Muscle of leg (tissue), 11 donors: ENCODE results near the gene RARA. TPM values are rescaled to one million over a fixed set of nuclear protein-coding genes. Genes with fewer than 3 reads are reported as not detected.

Experiments used
- DNase-seq: peaks from one replicate; pipeline ENCODE4 v3.0.0; 2013
- H3K27ac ChIP-seq: one replicate; pipeline ENCODE4 v1.5.1; 2013; ENCODE audit warnings: mild to moderate bottlenecking, low read length, control low read depth
- H3K27me3 ChIP-seq: one replicate; pipeline ENCODE4 v1.6.1; 2013; ENCODE audit warnings: low read length; ENCODE audit not compliant: control insufficient read depth, insufficient read depth
- H3K36me3 ChIP-seq: one replicate; pipeline ENCODE4 v1.6.1; 2013; ENCODE audit warnings: low read length; ENCODE audit not compliant: control insufficient read depth, insufficient read depth
- H3K4me1 ChIP-seq: one replicate; pipeline ENCODE4 v1.6.1; 2013; ENCODE audit warnings: low read length; ENCODE audit not compliant: control insufficient read depth, insufficient read depth
- H3K4me3 ChIP-seq: one replicate; pipeline ENCODE4 v1.5.1; 2013; ENCODE audit warnings: low read length, control low read depth
- H3K9me3 ChIP-seq: replicated peaks from 2 replicates; pipeline ENCODE4 v1.6.1; 2013; ENCODE audit warnings: low read depth, low read length; ENCODE audit not compliant: control insufficient read depth
- WGBS: methylation state at CpG from one replicate; pipeline ENCODE4 v1.1.5; 2013; ENCODE audit warnings: missing lambda C conversion rate; ENCODE audit not compliant: insufficient coverage; 5-methylcytosine and 5-hydroxymethylcytosine counted together
- polyA plus RNA-seq, 8 donors: library from polyadenylated mRNA; unstranded; fragments of 120-200 nt; gene quantifications; one replicate each; pipeline versions ENCODE4 v1.2.1 to v1.2.3, GENCODE V29; 2013; ENCODE audit warnings: inconsistent platforms in 1 of 8, low replicate concordance in 1 of 8; ENCODE audit not compliant: insufficient read length in 8 of 8, insufficient read depth in 1 of 8
- total RNA-seq: library from RNA; stranded (reverse); fragments of 120-200 nt; gene quantifications from one replicate; pipeline ENCODE4 v1.2.4, GENCODE V29; 2013

Gene RARA
- total and polyA plus RNA-seq, 9 donors = 28.2 to 77.2 (median 62.1) TPM

DNA sequence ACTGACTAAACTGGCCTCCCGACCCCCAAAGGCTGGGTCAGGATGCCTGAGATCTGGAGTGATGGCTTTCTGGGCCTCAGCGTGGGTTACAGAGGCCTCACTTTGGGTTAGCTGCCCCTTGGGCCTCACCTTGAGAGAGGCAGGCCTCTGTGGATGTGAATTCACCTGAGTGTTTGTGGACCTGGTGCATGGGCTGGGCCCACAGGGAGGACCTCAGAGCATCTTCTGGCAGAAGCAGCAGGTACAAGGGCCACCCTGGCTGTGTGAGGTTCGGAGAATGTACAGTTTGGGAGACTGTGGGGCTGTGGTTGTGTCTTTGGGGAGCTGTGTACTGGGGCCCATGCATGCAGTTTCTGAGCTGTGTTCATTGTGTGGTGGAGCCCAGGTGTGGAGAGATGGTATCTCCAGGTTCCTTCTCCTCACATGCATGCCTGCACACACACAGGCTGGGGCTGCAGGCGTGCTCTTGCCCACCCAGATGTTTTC is 18.3 kb downstream of the RARA start:
- Histone ChIP-seq H3K9me3 (no peaks in the 10 kb centered on the region), H3K27me3 (no peaks in the 10 kb centered on the region), H3K4me1 (peaks cover 92% of the 10 kb centered on the region), H3K27ac (peak overlapping the region; percentile 93), H3K36me3 (peaks cover 20% of the 10 kb centered on the region), H3K4me3 (no peak overlapping the region)
- 64% methylated on average over 2 of the region's 4 CpGs for WGBS
- DNase-seq = no peak

- no peaks in the 10 kb centered on the region for H3K27me3 ChIP-seq
- WGBS = no CpG with 5 or more reads among the region's 3 CpGs
- no peaks in the 10 kb centered on the region for H3K9me3 ChIP-seq
- peak; percentile 79 for DNase-seq
- peak overlapping the region; percentile 93 for H3K27ac ChIP-seq
- H3K4me1 ChIP-seq = peaks cover 92% of the 10 kb centered on the region
- H3K4me3 ChIP-seq = no peak overlapping the region
- peaks cover 20% of the 10 kb centered on the region for H3K36me3 ChIP-seq
These were observed 18.9 kb downstream of the RARA start for GRCh38 chr17:40327735-40328385.

DNA sequence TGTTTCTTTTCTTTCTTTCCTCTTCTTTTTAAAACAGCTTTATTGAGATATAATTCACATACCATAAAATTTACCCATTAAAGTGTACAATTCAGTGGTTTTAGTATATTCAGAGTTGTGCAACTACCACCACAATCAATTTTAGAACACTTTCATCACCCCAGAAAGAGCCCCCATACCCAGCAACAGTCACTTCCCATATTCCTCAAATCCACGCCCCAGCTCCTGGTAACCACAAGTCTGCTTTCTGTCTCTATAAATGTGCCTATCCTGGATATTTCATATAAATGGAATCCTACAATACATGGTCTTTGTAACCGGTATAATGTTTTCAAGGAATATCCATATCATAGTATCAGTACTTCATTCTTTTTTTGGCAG is 19.4 kb downstream of the RARA start:
- peaks cover 25% of the 10 kb centered on the region for H3K36me3 ChIP-seq
- WGBS = no CpG with 5 or more reads among the region's 2 CpGs

GRCh38 chr17:40329839-40330794 is 21.1 kb downstream of the RARA start:
- Histone ChIP-seq H3K27ac (peak overlapping the region; percentile 55), H3K9me3 (no peaks in the 10 kb centered on the region), H3K4me1 (peaks cover 92% of the 10 kb centered on the region), H3K27me3 (no peaks in the 10 kb centered on the region), H3K36me3 (peaks cover 41% of the 10 kb centered on the region), H3K4me3 (no peak overlapping the region)
- DNase-seq = peak; percentile 53
- WGBS = 16% methylated on average over 3 of the region's 11 CpGs

More for the DNA sequence above, 19.4 kb downstream of the RARA start:
- H3K4me3 ChIP-seq = no peak overlapping the region
- H3K27me3 ChIP-seq = no peaks in the 10 kb centered on the region
- no peaks in the 10 kb centered on the region for H3K9me3 ChIP-seq
- peak overlapping the region; percentile 93 for H3K27ac ChIP-seq
- peaks cover 92% of the 10 kb centered on the region for H3K4me1 ChIP-seq
- DNase-seq = no peak

- Histone ChIP-seq H3K27ac (peak overlapping the region; percentile 76), H3K9me3 (no peaks in the 10 kb centered on the region), H3K27me3 (no peaks in the 10 kb centered on the region), H3K4me3 (no peak overlapping the region), H3K36me3 (peaks cover 41% of the 10 kb centered on the region), H3K4me1 (peaks cover 92% of the 10 kb centered on the region)
- DNase-seq = no peak
- 91% methylated on average over 5 of the region's 10 CpGs for whole genome bisulfite sequencing
These were observed 22.0 kb downstream of the RARA start for GRCh38 chr17:40330850-40331470.

- Histone ChIP-seq H3K4me1 (peaks cover 86% of the 10 kb centered on the region), H3K9me3 (no peaks in the 10 kb centered on the region), H3K27me3 (no peaks in the 10 kb centered on the region), H3K27ac (peak overlapping the region; percentile 76), H3K36me3 (peaks cover 42% of the 10 kb centered on the region), H3K4me3 (no peak overlapping the region)
- peak; percentile 95 for DNase-seq
- 21% methylated on average over 17 of the region's 22 CpGs for WGBS
These were observed 23.0 kb downstream of the RARA start for GRCh38 chr17:40331743-40332641.

DNA sequence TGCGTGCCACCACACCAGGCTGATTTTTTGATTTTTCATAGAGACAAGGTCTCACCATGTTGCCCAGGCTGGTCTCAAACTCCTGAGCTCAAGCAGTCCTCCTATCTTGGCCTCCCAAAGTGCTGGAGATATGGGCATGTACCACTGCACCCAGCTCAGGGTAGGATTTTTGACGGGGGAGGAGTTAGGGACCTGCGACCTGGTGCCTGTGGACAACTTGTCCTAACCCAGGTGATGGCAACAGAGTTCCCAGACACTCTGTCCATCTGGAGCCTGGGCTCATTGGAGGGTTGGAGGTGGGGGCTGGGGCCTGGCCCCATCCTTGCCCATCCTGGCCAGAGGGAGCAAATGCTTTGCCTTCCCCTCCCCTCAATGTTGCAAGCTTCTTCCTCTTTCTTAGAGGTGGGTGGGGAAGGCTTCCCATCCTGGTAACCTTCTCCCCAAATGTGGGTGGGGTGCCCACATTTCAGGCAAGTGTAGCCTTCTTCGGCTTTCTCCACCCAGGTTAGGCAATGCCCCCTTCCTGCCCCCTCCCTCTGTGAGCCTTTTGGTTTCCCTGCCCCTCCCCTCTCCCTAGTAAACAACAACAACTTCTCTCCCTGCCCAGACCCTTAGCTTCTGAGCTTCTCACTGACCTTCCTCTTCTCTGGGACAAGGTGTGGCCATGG is 24.9 kb downstream of the RARA start:
- DNase-seq = no peak
- Histone ChIP-seq H3K4me3 (no peak overlapping the region), H3K27ac (peak overlapping the region; percentile 0), H3K27me3 (no peaks in the 10 kb centered on the region), H3K4me1 (peaks cover 90% of the 10 kb centered on the region), H3K36me3 (peaks cover 55% of the 10 kb centered on the region), H3K9me3 (no peaks in the 10 kb centered on the region)
- 90% methylated on average over 2 of the region's 4 CpGs for WGBS

DNA sequence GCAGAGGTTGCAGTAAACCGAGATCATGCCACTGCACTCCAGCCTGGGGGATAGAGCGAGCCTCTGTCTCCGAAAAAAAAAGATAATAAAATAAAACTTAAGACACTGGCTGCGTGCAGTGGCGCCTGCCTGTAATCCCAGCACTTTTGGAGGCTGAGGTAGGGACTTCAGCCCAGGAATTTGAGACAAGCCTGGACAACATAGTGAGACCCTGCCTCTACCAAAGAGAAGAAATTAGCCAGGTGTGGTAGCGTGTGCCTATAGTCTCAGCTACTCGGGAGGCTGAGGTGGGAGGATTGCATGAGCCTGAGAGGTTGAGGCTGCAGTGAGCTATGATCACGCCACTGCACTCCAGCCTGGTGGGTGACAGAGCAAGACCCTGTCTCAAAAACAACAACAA is 26.6 kb downstream of the RARA start:
- H3K36me3 ChIP-seq = peaks cover 55% of the 10 kb centered on the region
- peaks cover 94% of the 10 kb centered on the region for H3K4me1 ChIP-seq
- WGBS = 65% methylated on average over 3 of the region's 8 CpGs
- no peak overlapping the region for H3K4me3 ChIP-seq
- H3K27ac ChIP-seq = peak overlapping the region; percentile 13
- no peaks in the 10 kb centered on the region for H3K27me3 ChIP-seq
- no peak for DNase-seq
- no peaks in the 10 kb centered on the region for H3K9me3 ChIP-seq

DNA sequence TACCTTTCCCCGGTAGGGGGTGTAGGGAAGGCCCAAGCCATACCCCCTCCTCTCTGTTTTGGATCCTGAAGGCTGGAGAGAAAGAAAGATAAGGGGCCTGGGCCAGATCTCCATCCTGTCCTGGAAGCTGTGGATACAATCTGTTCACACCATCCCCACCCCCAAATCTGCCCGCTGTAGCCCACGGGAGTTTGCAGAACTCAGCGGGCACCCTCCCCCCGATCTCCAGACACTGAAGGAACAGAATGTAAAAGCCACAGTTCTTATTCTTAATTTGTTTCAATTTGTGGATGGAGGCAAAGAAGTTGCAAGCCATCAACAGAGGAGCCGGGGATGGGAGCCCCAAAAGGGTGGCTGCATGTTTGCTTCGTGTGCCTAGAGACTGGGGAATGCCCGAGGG is 28.4 kb downstream of the RARA start:
- H3K27me3 ChIP-seq = no peaks in the 10 kb centered on the region
- WGBS = 64% methylated on average over 2 of the region's 8 CpGs
- peaks cover 87% of the 10 kb centered on the region for H3K4me1 ChIP-seq
- no peaks in the 10 kb centered on the region for H3K9me3 ChIP-seq
- H3K36me3 ChIP-seq = peaks cover 47% of the 10 kb centered on the region
- H3K27ac ChIP-seq = no peak overlapping the region
- no peak for DNase-seq
- no peak overlapping the region for H3K4me3 ChIP-seq
